GM18951 (cell line): ENCODE data around the gene KRT16.

Experiments used
- POLR2A ChIP-seq: IDR thresholded peaks from 4 replicates; pipeline ENCODE4 v1.6.1; 2011; ENCODE audit warnings: mild to moderate bottlenecking; ENCODE audit not compliant: insufficient read length, insufficient read depth; ENCODE audit errors: extremely low read depth
- in situ Hi-C: fragments of 300-500 bp; cut with MboI; formaldehyde crosslinking; loops from one replicate; pipeline ENCODE4 v1.12.0; 2022; ENCODE audit warnings: low sequenced_read_pairs, mixed read lengths, inconsistent platforms; ENCODE audit not compliant: unreplicated experiment

KRT16 gene

GRCh38 chr17:41639492-41640473 is 27.2 kb upstream of the KRT16 start:
- in situ Hi-C loops = no loop called here
- TF ChIP-seq POLR2A = no peak

- no peak for TF ChIP-seq POLR2A
- in situ Hi-C loops = no loop called here
Observed at GRCh38 chr17:41638941-41639340, 26.4 kb upstream of the KRT16 start.

- TF ChIP-seq POLR2A = no peak
- in situ Hi-C loops = no loop called here
Observed at GRCh38 chr17:41638194-41638593, 25.6 kb upstream of the KRT16 start.

GRCh38 chr17:41636652-41637051 is 24.1 kb upstream of the KRT16 start:
- in situ Hi-C loops = no loop called here
- no peak for TF ChIP-seq POLR2A

- TF ChIP-seq POLR2A = no peak
- in situ Hi-C loops = no loop called here
Observed at GRCh38 chr17:41635121-41636097, 22.8 kb upstream of the KRT16 start.

GRCh38 chr17:41634639-41635038 is 22.1 kb upstream of the KRT16 start:
- in situ Hi-C loops = no loop called here
- TF ChIP-seq POLR2A = no peak

- TF ChIP-seq POLR2A = no peak
- in situ Hi-C loops = no loop called here
Observed at GRCh38 chr17:41633556-41634199, 21.1 kb upstream of the KRT16 start.

- no peak for TF ChIP-seq POLR2A
- in situ Hi-C loops = no loop called here
Observed at GRCh38 chr17:41632482-41633105, 20.0 kb upstream of the KRT16 start.

GRCh38 chr17:41631898-41632285 is 19.3 kb upstream of the KRT16 start:
- no peak for TF ChIP-seq POLR2A
- in situ Hi-C loops = no loop called here

- TF ChIP-seq POLR2A = no peak
- in situ Hi-C loops = no loop called here
Observed at GRCh38 chr17:41631025-41631897, 18.7 kb upstream of the KRT16 start.

- in situ Hi-C loops = no loop called here
- TF ChIP-seq POLR2A = no peak
Observed at GRCh38 chr17:41629826-41630670, 17.5 kb upstream of the KRT16 start.
